Posterior vena cava (tissue), 2 donors: ENCODE results near the gene ETF1. TPM values are rescaled to one million over a fixed set of nuclear protein-coding genes. Genes with fewer than 3 reads are reported as not detected.

ENCODE experiments used
- DNase-seq: peaks from one replicate; pipeline ENCODE4 v3.0.0-alpha.2; 2020; ENCODE audit warnings: low spot score
- intact Hi-C, 2 donors: fragments of 100-400 bp; cut with DNase I; formaldehyde crosslinking; loops; one replicate each; pipeline versions ENCODE4 v1.14.1 to v1.14.2; 2022 to 2023
- total RNA-seq, 2 donors: library from RNA; stranded (reverse); fragmentation: NEBNext Ultra II Directional; extraction: Animal tissue kit (Norgen Biotek cat#: 25700); gene quantifications; one replicate each; pipeline ENCODE4 v1.2.1, GENCODE V29; 2021
- donor health status: DM: yes; HTN: yes; CAD: no.
- donor health status: DM: yes; HTN: yes; CAD: no.

The ETF1 gene
- total RNA-seq, 2 donors from 2014 or later, result 97.2 to 118 TPM

GRCh38 chr5:138468966-138469539 is 74.0 kb downstream of the ETF1 start:
- intact Hi-C loops, result no loop called here
- DNase-seq, result no peak

- DNase-seq, result no peak
- intact Hi-C loops, result no loop called here
Observed at GRCh38 chr5:138468133-138468965, 74.7 kb downstream of the ETF1 start.

GRCh38 chr5:138467711-138468132 is 75.3 kb downstream of the ETF1 start:
- DNase-seq, result peak; percentile 83
- intact Hi-C loops, result no loop called here

GRCh38 chr5:138466900-138467710 is 75.9 kb downstream of the ETF1 start:
- peak; percentile 84 for DNase-seq
- intact Hi-C loops, result no loop called here

- no peak for DNase-seq
- intact Hi-C loops, result no loop called here
Observed at GRCh38 chr5:138466125-138466899, 76.7 kb downstream of the ETF1 start.

- DNase-seq, result peak; percentile 99
- intact Hi-C loops, result no loop called here
Observed at GRCh38 chr5:138465261-138466124, 77.5 kb downstream of the ETF1 start, which contains the start of gene EGR1. Gene EGR1, plus strand, starts transcription at chr5:138465479. Its CDS starts 283 bp downstream, at chr5:138465762.

- intact Hi-C loops, result no loop called here
- DNase-seq, result peak; percentile 99
Observed at GRCh38 chr5:138464388-138465260, 78.4 kb downstream of the ETF1 start.

- peak; percentile 99 for DNase-seq
- intact Hi-C loops, result no loop called here
Observed at GRCh38 chr5:138464008-138464387, 79.0 kb downstream of the ETF1 start.

- no peak for DNase-seq
- intact Hi-C loops, result no loop called here
Observed at GRCh38 chr5:138463419-138464007, 79.5 kb downstream of the ETF1 start.

GRCh38 chr5:138461343-138462125 is 81.5 kb downstream of the ETF1 start:
- intact Hi-C loops, result no loop called here
- DNase-seq, result peak; percentile 81

- peak; percentile 50 for DNase-seq
- intact Hi-C loops, result no loop called here
Observed at GRCh38 chr5:138460032-138460693, 82.9 kb downstream of the ETF1 start.

GRCh38 chr5:138459311-138459933 is 83.6 kb downstream of the ETF1 start:
- DNase-seq, result peak; percentile 86
- intact Hi-C loops, result no loop called here

- peak; percentile 56 for DNase-seq
- intact Hi-C loops, result no loop called here
Observed at GRCh38 chr5:138458856-138459255, 84.2 kb downstream of the ETF1 start.

GRCh38 chr5:138458384-138458783 is 84.7 kb downstream of the ETF1 start:
- intact Hi-C loops, result no loop called here
- peak; percentile 75 for DNase-seq

- intact Hi-C loops, result no loop called here
- peak; percentile 34 for DNase-seq
Observed at GRCh38 chr5:138457531-138458275, 85.3 kb downstream of the ETF1 start.
